Testis (tissue), 3 donors: Measurements from ENCODE around the gene COL4A4. TPM values are rescaled to one million over a fixed set of nuclear protein-coding genes. Genes with fewer than 3 reads are reported as not detected.
A peak's percentile ranks its signal among the peaks of the same experiment; 100 is the strongest.

Experiments used
- DNase-seq: peaks from one replicate; pipeline ENCODE4 v3.0.0-alpha.2; 2019
- H3K27ac ChIP-seq, 2 donors: fragments of 200-600 bp; sonication (generic); one replicate each; pipeline ENCODE4 v1.5.1; 2019
- H3K27me3 ChIP-seq: fragments of 200-600 bp; sonication (generic); one replicate; pipeline ENCODE4 v1.5.1; 2019
- H3K36me3 ChIP-seq: fragments of 200-600 bp; sonication (generic); one replicate; pipeline ENCODE4 v1.5.1; 2017; ENCODE audit warnings: low read depth; ENCODE audit errors: missing control alignments
- H3K4me1 ChIP-seq: fragments of 200-600 bp; sonication (generic); one replicate; pipeline ENCODE4 v1.5.1; 2019
- H3K4me3 ChIP-seq, 2 donors: fragments of 200-600 bp; sonication (generic); one replicate each; pipeline ENCODE4 v1.5.1; 2017 to 2019
- H3K9me3 ChIP-seq: fragments of 200-600 bp; sonication (generic); one replicate; pipeline ENCODE4 v1.5.1; 2017
- POLR2A ChIP-seq: fragments of 450-650 bp; IDR thresholded peaks from one replicate; pipeline ENCODE4 v1.6.1; 2017; ENCODE audit warnings: antibody characterized with exemption, mild to moderate bottlenecking, moderate library complexity
- WGBS, 2 donors: methylation state at CpG; one replicate each; pipeline ENCODE4 v1.1.5; 2018; 5-methylcytosine and 5-hydroxymethylcytosine counted together
- intact Hi-C: fragments of 100-400 bp; cut with DNase I; formaldehyde crosslinking; loops from one replicate; pipeline ENCODE4 v1.15.1; 2023; ENCODE audit warnings: low total_unique reads
- polyA plus RNA-seq: library from polyadenylated mRNA; stranded (reverse); fragments of 350-450 nt; fragmentation: Illumina TruSeq; extraction: RNeasy Lipid Tissue Mini Kit (QIAGEN cat#74804); gene quantifications from one replicate; pipeline ENCODE4 v1.2.3, GENCODE V29; 2014; ENCODE audit warnings: low read depth, low replicate concordance; ENCODE audit not compliant: insufficient read depth
- total RNA-seq, 2 donors: library from RNA; depleted of rRNA; stranded (reverse); fragments of >200 nt; gene quantifications; one replicate each; pipeline ENCODE4 v1.2.3, GENCODE V29; 2016
- TF ChIP-seq, protein P1 (sequence below), 3 experiments: fragments of 450-650 bp in 2 of 3; fragments of 200-600 bp in 1 of 3; sonication (generic) in 1 of 3; IDR thresholded peaks; one replicate each; pipeline ENCODE4 v1.5.1; 2016 to 2019; ENCODE audit warnings: antibody characterized with exemption in 3 of 3, mild to moderate bottlenecking in 2 of 3, moderate library complexity in 1 of 3

Gene COL4A4
- total and polyA plus RNA-seq, 3 donors from 2014 or later = 3.0 to 4.1 (median 3.4) TPM

DNA sequence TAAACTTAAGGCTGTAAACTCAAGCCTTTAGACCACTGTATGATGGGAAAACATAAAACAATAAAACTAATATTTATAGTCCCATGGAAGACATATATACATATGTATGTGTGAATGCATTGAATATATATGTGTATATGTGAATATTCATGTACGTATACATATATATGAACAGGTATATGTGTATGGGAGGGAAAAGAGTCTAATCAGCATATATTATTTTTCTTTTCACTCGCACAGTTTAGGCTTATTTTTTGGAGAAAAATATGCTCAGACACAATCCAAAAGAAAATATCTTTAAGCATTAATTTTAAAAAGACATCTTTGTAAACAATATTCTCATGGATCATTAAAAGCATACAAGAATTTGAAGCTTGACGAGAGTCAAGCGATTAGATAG, 22.7 kb downstream of the COL4A4 start:
- intact Hi-C loops = no loop called here
- 91 to 92% methylated on average over 4 of the region's 4 CpGs for WGBS, 2 donors
- H3K4me1 ChIP-seq = peaks cover 2% of the 10 kb centered on the region
- no peak for DNase-seq
- TF ChIP-seq, protein P1, sequence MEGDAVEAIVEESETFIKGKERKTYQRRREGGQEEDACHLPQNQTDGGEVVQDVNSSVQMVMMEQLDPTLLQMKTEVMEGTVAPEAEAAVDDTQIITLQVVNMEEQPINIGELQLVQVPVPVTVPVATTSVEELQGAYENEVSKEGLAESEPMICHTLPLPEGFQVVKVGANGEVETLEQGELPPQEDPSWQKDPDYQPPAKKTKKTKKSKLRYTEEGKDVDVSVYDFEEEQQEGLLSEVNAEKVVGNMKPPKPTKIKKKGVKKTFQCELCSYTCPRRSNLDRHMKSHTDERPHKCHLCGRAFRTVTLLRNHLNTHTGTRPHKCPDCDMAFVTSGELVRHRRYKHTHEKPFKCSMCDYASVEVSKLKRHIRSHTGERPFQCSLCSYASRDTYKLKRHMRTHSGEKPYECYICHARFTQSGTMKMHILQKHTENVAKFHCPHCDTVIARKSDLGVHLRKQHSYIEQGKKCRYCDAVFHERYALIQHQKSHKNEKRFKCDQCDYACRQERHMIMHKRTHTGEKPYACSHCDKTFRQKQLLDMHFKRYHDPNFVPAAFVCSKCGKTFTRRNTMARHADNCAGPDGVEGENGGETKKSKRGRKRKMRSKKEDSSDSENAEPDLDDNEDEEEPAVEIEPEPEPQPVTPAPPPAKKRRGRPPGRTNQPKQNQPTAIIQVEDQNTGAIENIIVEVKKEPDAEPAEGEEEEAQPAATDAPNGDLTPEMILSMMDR (IDR thresholded peaks at IDR 0.05) = no peak
- TF ChIP-seq POLR2A = no peak
- H3K9me3 ChIP-seq = no peaks in the 10 kb centered on the region
- H3K27ac ChIP-seq = no peak overlapping the region
- H3K4me3 ChIP-seq = no peak overlapping the region
- H3K27me3 ChIP-seq = no peaks in the 10 kb centered on the region
- no peaks in the 10 kb centered on the region for H3K36me3 ChIP-seq

DNA sequence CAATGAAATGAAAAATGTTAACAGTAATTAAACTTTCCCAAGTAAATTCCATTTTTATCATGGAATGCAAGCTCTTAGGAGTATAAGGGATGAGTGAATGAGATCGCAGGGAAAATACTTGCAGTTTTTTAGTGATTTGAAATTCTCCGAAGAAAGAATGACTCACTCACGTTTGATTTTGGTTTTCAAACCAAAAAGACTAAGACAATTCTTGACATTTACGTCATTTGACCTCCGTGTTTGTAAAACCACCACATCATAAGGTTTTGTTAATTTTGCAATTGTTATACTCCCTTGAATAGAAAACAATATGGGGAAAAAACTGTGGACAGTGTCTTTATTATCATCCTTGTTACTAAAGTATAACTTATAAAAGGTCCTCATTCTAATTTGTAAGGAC, 29.4 kb downstream of the COL4A4 start:
- H3K4me1 ChIP-seq = peaks cover 13% of the 10 kb centered on the region
- H3K36me3 ChIP-seq = no peaks in the 10 kb centered on the region
- H3K27me3 ChIP-seq = no peaks in the 10 kb centered on the region
- H3K9me3 ChIP-seq = no peaks in the 10 kb centered on the region
- H3K4me3 ChIP-seq = no peak overlapping the region
- peak overlapping the region in 1 of 2 donors; percentile 37 for H3K27ac ChIP-seq
- DNase-seq = no peak
- intact Hi-C loops = loop anchor here (5.0 kb wide), 1 partner anchor 103 kb away; no protein-coding TSS in a partner anchor
- WGBS, 2 donors = 49 to 63% methylated on average over 5 of the region's 5 CpGs
- TF ChIP-seq, protein P1 (IDR thresholded peaks at IDR 0.05) = no peak
- TF ChIP-seq POLR2A = no peak

DNA sequence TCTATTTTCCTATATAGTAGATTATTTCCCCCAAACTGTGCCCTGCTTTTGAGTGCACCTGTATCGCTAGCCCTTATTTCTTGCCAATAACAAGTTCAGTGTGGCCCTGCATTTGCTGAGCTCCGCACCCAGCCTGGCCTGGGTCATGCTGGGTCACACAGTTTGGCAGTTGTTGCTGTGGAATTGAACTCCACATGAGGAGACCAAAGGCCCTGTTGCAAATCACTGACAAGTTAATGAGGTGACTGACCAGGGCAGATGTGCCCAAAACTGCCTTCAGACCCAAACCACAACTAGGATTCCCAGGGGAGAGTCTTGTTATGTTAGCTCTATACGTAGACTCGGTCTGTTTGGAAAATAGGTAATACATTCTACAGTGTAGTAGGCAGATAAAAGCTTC, 31.0 kb downstream of the COL4A4 start:
- Histone ChIP-seq H3K27ac (no peak overlapping the region), H3K36me3 (no peaks in the 10 kb centered on the region), H3K4me3 (no peak overlapping the region), H3K27me3 (no peaks in the 10 kb centered on the region), H3K9me3 (no peaks in the 10 kb centered on the region), H3K4me1 (peaks cover 13% of the 10 kb centered on the region)
- 32 to 61% methylated on average over 4 of the region's 4 CpGs for WGBS, 2 donors
- DNase-seq = no peak
- no peak for TF ChIP-seq POLR2A
- TF ChIP-seq, protein P1 (IDR thresholded peaks at IDR 0.05) = no peak
- intact Hi-C loops = loop anchor here (5.0 kb wide), 1 partner anchor 104 kb away; no protein-coding TSS in a partner anchor

DNA sequence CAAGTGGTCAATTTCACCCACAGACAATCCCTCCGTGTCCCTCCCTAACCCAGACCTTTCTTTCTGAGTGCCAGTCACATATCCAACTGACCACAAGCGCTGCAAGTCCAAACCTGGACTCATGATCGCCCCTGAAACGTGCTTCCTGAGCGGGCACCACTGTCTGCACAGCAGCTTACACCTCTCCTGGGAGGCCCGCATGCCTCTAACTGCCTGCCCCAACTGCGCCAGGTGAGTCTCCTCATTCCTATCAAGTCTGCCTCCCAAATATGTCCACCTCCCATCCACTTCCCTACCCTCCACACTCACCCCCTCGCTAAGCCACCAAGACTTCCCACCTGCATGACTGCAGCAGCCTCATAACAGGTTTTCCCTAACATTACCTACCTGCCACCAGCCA, 33.4 kb downstream of the COL4A4 start:
- DNase-seq = no peak
- H3K4me3 ChIP-seq = no peak overlapping the region
- H3K27me3 ChIP-seq = no peaks in the 10 kb centered on the region
- H3K27ac ChIP-seq = no peak overlapping the region
- H3K36me3 ChIP-seq = no peaks in the 10 kb centered on the region
- no peak for TF ChIP-seq POLR2A
- TF ChIP-seq, protein P1 (IDR thresholded peaks at IDR 0.05) = no peak
- intact Hi-C loops = loop anchor here (5.0 kb wide), 1 partner anchor 107 kb away; no protein-coding TSS in a partner anchor
- 80 to 89% methylated on average over 8 of the region's 8 CpGs for WGBS, 2 donors
- H3K9me3 ChIP-seq = no peaks in the 10 kb centered on the region
- peaks cover 14% of the 10 kb centered on the region for H3K4me1 ChIP-seq

DNA sequence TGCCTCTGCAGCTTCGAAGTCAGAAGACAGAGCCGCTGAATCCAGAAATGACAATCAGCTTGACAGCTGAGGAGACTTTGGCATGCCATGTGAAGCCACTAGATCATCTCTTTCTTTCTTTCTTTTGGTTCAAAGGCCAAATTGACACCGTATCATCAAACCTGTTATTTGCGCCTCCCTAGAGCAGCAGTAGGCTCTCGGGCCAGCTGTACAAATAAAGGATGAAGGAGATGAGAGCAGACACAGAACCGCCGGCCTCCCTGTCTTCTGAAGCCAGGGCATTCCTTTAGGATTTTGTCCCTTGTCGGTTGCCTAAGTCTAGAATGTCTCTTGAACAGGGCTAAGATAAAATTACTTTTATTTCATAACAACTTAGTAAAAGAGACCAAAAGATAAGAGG, 36.8 kb downstream of the COL4A4 start:
- no peak for TF ChIP-seq POLR2A
- TF ChIP-seq, protein P1 (IDR thresholded peaks at IDR 0.05) = no peak
- WGBS, 2 donors = 38 to 48% methylated on average over 8 of the region's 8 CpGs
- peaks cover 11% of the 10 kb centered on the region for H3K4me1 ChIP-seq
- intact Hi-C loops = no loop called here
- H3K36me3 ChIP-seq = no peaks in the 10 kb centered on the region
- no peak overlapping the region for H3K4me3 ChIP-seq
- H3K27me3 ChIP-seq = no peaks in the 10 kb centered on the region
- no peaks in the 10 kb centered on the region for H3K9me3 ChIP-seq
- no peak for DNase-seq
- H3K27ac ChIP-seq = peak overlapping the region in 1 of 2 donors; percentile 20
